ENCODE measurements around the gene PNKD.

DNA sequence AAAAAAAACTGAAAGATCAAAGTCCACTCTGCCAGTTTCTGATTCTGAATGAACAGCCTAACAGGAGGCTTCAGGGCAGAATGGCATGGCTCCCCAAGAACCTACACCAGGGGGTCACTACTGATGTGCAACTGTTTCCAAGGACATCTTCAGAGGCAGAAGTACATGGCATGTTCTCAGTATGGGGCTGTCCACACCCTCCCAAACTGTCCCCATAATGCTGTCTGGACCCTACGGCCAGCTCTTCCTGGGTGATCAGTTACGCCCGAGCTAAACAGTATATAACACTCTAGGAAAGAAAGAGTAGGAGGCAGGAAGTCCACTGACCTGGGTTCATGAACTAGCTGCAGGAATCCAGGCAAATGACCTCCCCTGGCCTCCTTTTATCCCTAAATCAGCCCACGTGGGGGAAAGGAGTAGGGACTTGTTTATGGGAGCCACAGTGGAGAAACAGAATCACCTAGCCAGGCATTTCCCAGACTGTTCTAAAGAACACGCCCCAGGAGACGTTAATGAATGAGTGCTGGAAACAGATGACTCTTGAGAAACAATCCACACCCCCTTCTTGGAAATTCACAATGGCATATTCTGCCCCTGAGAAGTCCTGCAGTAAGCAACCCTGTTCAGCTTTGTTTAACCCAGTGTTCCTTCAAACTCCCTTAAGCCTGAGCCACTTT, 19.5 kb downstream of the PNKD start:
- TF ChIP-seq EP300 (IDR thresholded peaks at IDR 0.05; ENCODE audit: borderline replicate concordance) (no peak), EGR1 (IDR thresholded peaks at IDR 0.05) (no peak)
